GM12878 (cell line): ENCODE data around the gene BRICD5. TPM values are rescaled to one million over a fixed set of nuclear protein-coding genes. Genes with fewer than 3 reads are reported as not detected.

Experiments
- ATAC-seq: fragments of 200-7000 bp; cut with Tn5 transposase; 3 replicates; pipeline ENCODE4 v1.9.1; 2020; ENCODE audit warnings: mild to moderate bottlenecking, moderate library complexity
- BruUV-seq: library from RNA; stranded (reverse); fragments of 400-500 nt; replicated peaks from 2 replicates; lab custom pipeline; 2021; lab: Mats Ljungman, UMichigan
- CTCF ChIA-PET: fragments of 300-600 bp; sonication (Branson Sonifier 250); formaldehyde crosslinking; extraction: SDS; loops from one replicate; lab custom pipeline; 2021; ENCODE audit warnings: inconsistent platforms; lab: Yijun Ruan, JAX
- POLR2A ChIA-PET: fragments of 350-600 bp; formaldehyde crosslinking; extraction: SDS; loops from one replicate; lab custom pipeline; 2021; ENCODE audit warnings: inconsistent platforms; lab: Charles Lee
- RAD21 ChIA-PET: fragments of 300-600 bp; sonication (Branson Sonifier 250); formaldehyde crosslinking; loops from one replicate; lab custom pipeline; 2023; ENCODE audit warnings: antibody characterized with exemption; ENCODE audit not compliant: unreplicated experiment; lab: Charles Lee
- SMC1A ChIA-PET: fragments of 300-600 bp; sonication (Branson Sonifier 250); formaldehyde crosslinking; loops from one replicate; lab custom pipeline; 2023; ENCODE audit not compliant: unreplicated experiment, uncharacterized antibody; lab: Charles Lee
- DNase-seq: peaks from one replicate; pipeline ENCODE4 v3.0.0-alpha.2; 2011; ENCODE audit warnings: low read depth, low spot score
- FAIRE-seq: peaks from 3 replicates; lab custom pipeline; 2011; peaks lifted over from hg19 to GRCh38; lab: Jason Lieb, UNC
- H2AFZ ChIP-seq: 2 replicates; pipeline ENCODE4 v1.6.0; 2011; ENCODE audit warnings: low read depth, low read length, control low read depth; ENCODE audit not compliant: control insufficient read depth
- H3K27ac ChIP-seq: 2 replicates; pipeline ENCODE4 v1.5.1; 2011; ENCODE audit warnings: control low read depth; ENCODE audit not compliant: control insufficient read depth, insufficient read depth
- H3K27me3 ChIP-seq, 2 experiments: replicated peaks in 1 of 2; 2 replicates each; pipeline versions ENCODE4 v1.6.0 to v1.6.1; 2011; ENCODE audit warnings: low read length in 1 of 2; ENCODE audit not compliant: control insufficient read depth in 2 of 2, insufficient read depth in 2 of 2
- H3K36me3 ChIP-seq, 2 experiments: 2 replicates each; pipeline ENCODE4 v1.5.1; 2011; ENCODE audit warnings: low read length in 1 of 2; ENCODE audit not compliant: control insufficient read depth in 2 of 2, insufficient read depth in 2 of 2
- H3K4me1 ChIP-seq: 2 replicates; pipeline ENCODE4 v1.6.1; 2011; ENCODE audit warnings: mild to moderate bottlenecking, low read length, moderate library complexity, mixed read lengths; ENCODE audit not compliant: control insufficient read depth, insufficient read depth
- H3K4me2 ChIP-seq: 2 replicates; pipeline ENCODE4 v1.6.0; 2011; ENCODE audit warnings: control low read depth; ENCODE audit not compliant: control insufficient read depth, insufficient read depth
- H3K4me3 ChIP-seq: fragments of 200-600 bp; sonication (generic); 2 replicates; pipeline ENCODE4 v1.5.1; 2016
- H3K79me2 ChIP-seq: 2 replicates; pipeline ENCODE4 v1.6.0; 2011; ENCODE audit warnings: low read length; ENCODE audit not compliant: control insufficient read depth, insufficient read depth
- H3K9ac ChIP-seq: 2 replicates; pipeline ENCODE4 v1.8.0; 2011; ENCODE audit warnings: low read length, control low read depth, mixed read lengths; ENCODE audit not compliant: control insufficient read depth, insufficient read depth
- H3K9me3 ChIP-seq: replicated peaks from 3 replicates; pipeline ENCODE4 v1.5.1; 2011; ENCODE audit warnings: mild to moderate bottlenecking, low read length; ENCODE audit not compliant: control insufficient read depth, insufficient read depth
- H4K20me1 ChIP-seq: 2 replicates; pipeline ENCODE4 v1.6.0; 2011; ENCODE audit not compliant: control insufficient read depth, insufficient read depth
- HDAC6 ChIP-seq: fragments of 200-600 bp; sonication (generic); IDR thresholded peaks from one replicate; pipeline ENCODE4 v1.8.0; 2017; ENCODE audit warnings: antibody characterized with exemption; ENCODE audit not compliant: unreplicated experiment
- NFXL1 ChIP-seq: fragments of 450-650 bp; IDR thresholded peaks from 2 replicates; pipeline ENCODE4 v1.6.1; 2017; ENCODE audit warnings: antibody characterized with exemption, mild to moderate bottlenecking, borderline replicate concordance
- SMARCA5 ChIP-seq: fragments of 450-650 bp; IDR thresholded peaks from 2 replicates; pipeline ENCODE4 v1.6.1; 2017; ENCODE audit warnings: mild to moderate bottlenecking
- SREBF2 ChIP-seq: IDR thresholded peaks from 2 replicates; pipeline ENCODE4 v1.6.1; 2012; ENCODE audit warnings: mild to moderate bottlenecking, low read length
- TARDBP ChIP-seq: IDR thresholded peaks from 2 replicates; pipeline ENCODE4 v1.6.1; 2016; ENCODE audit warnings: borderline replicate concordance
- TCF3 ChIP-seq: IDR thresholded peaks from 2 replicates; pipeline ENCODE4 v1.6.1; 2012; ENCODE audit warnings: low read depth, mild to moderate bottlenecking, low read length, borderline replicate concordance; ENCODE audit not compliant: insufficient read depth
- ZBED1 ChIP-seq: IDR thresholded peaks from 2 replicates; pipeline ENCODE4 v1.6.1; 2016; ENCODE audit warnings: borderline replicate concordance
- ZBTB11 ChIP-seq: fragments of 450-650 bp; formaldehyde crosslinking; IDR thresholded peaks from 2 replicates; pipeline ENCODE4 v1.5.0; 2022; ENCODE audit warnings: mild to moderate bottlenecking, missing genetic modification characterization
- WGBS: methylation state at CpG from one replicate; pipeline ENCODE4 v1.1.6; 2016; ENCODE audit warnings: low lambda C conversion rate; ENCODE audit not compliant: insufficient replicate concordance, insufficient coverage; ENCODE audit errors: missing lambda C conversion rate; 5-methylcytosine and 5-hydroxymethylcytosine counted together
- in situ Hi-C: fragments of 300-500 bp; cut with MboI; formaldehyde crosslinking; loops from 9 replicates; pipeline ENCODE4 v1.14.3; 2018; ENCODE audit warnings: mixed read lengths
- intact Hi-C: fragments of 100-400 bp; cut with micrococcal nuclease; formaldehyde crosslinking; loops from one replicate; pipeline ENCODE4 v1.14.2; 2022; ENCODE audit not compliant: unreplicated experiment
- polyA plus RNA-seq, 11 experiments: library from polyadenylated mRNA; depleted of rRNA in 4 of 11; unstranded in 6 of 11; stranded (reverse) in 5 of 11; fragments of >200 nt; fragmentation: Nextera tagmentation in 4 of 11; fragmentation: Illumina TruSeq in 1 of 11; extraction: Ambion mirVana in 4 of 11; extraction: Trizol in 1 of 11; gene quantifications; 1 replicate in 1 of 11; 2 replicates in 10 of 11; pipeline versions ENCODE4 v1.2.1 to v1.2.3, GENCODE V29; 2011 to 2016; ENCODE audit warnings: inconsistent platforms in 2 of 11, missing spikeins in 2 of 11, low read depth in 1 of 11
- total RNA-seq, 4 experiments: library from RNA; depleted of rRNA in 3 of 4; stranded (reverse); fragments of >200 nt in 3 of 4; fragmentation: Illumina TruSeq in 1 of 4; extraction: Trizol in 1 of 4; gene quantifications; 2 replicates each; pipeline versions ENCODE4 v1.2.1 to v1.2.3, GENCODE V29; 2013 to 2021
- TF ChIP-seq, protein P1 (sequence below), 3 experiments: IDR thresholded peaks in 2 of 3; conservative IDR thresholded peaks in 1 of 3; 2 replicates each; pipeline ENCODE4 v1.5.1; 2011; ENCODE audit warnings: low read depth in 3 of 3, low read length in 3 of 3, mild to moderate bottlenecking in 3 of 3, control low read depth in 2 of 3, moderate library complexity in 2 of 3, inconsistent platforms in 1 of 3, mixed read lengths in 1 of 3; ENCODE audit not compliant: control insufficient read depth in 2 of 3, insufficient read depth in 1 of 3; ENCODE audit errors: extremely low read depth in 1 of 3
- TF ChIP-seq, protein P2 (sequence below): IDR thresholded peaks from 2 replicates; pipeline ENCODE4 v1.6.1; 2011; ENCODE audit warnings: low read depth, low read length, improper control_type of control experiment, borderline replicate concordance
- TF ChIP-seq, protein P3 (sequence below): fragments of 450-650 bp; IDR thresholded peaks from 2 replicates; pipeline ENCODE4 v1.6.1; 2016; ENCODE audit warnings: mild to moderate bottlenecking
- TF ChIP-seq, protein P4 (sequence below): IDR thresholded peaks from 2 replicates; pipeline ENCODE4 v1.6.1; 2012; ENCODE audit warnings: improper control_type of control experiment, low read depth, low read length; ENCODE audit not compliant: insufficient replicate concordance

BRICD5 gene
- total and polyA plus RNA-seq, 10 of the 15 experiments (the other 5 are each of a cell fraction or from before 2014, with no cell fraction given): 0.58 to 11.6 (median 1.5) TPM; not detected in 1

GRCh38 chr16:2170080-2170479 lies 40.6 kb downstream of the BRICD5 start:
- RAD21 ChIA-PET: no interaction called here
- ATAC-seq (no peak), FAIRE-seq (no peak), DNase-seq (no peak)
- CTCF ChIA-PET: no interaction called here
- no peaks in the 10 kb centered on the region for H3K9me3 ChIP-seq
- H3K27ac ChIP-seq: no peak overlapping the region
- SMC1A ChIA-PET: no interaction called here
- H4K20me1 ChIP-seq: no peaks in the 10 kb centered on the region
- H2AFZ ChIP-seq: no peak overlapping the region
- POLR2A ChIA-PET: no interaction called here
- no peaks in the 10 kb centered on the region for H3K4me1 ChIP-seq
- intact Hi-C loops (no loop called here), in situ Hi-C loops (no loop called here)
- H3K9ac ChIP-seq: no peak overlapping the region
- 90% methylated on average over 14 of the region's 18 CpGs for WGBS
- no peak overlapping the region for H3K4me3 ChIP-seq
- peaks cover 10 to 26% of the 10 kb centered on the region in 2 experiments; a peak in 3 of 4 replicates for H3K36me3 ChIP-seq
- H3K4me2 ChIP-seq: no peak overlapping the region
- H3K79me2 ChIP-seq: no peaks in the 10 kb centered on the region
- no TSS peak for BruUV-seq
- no peaks in the 10 kb centered on the region for H3K27me3 ChIP-seq
- TF ChIP-seq, protein P1, sequence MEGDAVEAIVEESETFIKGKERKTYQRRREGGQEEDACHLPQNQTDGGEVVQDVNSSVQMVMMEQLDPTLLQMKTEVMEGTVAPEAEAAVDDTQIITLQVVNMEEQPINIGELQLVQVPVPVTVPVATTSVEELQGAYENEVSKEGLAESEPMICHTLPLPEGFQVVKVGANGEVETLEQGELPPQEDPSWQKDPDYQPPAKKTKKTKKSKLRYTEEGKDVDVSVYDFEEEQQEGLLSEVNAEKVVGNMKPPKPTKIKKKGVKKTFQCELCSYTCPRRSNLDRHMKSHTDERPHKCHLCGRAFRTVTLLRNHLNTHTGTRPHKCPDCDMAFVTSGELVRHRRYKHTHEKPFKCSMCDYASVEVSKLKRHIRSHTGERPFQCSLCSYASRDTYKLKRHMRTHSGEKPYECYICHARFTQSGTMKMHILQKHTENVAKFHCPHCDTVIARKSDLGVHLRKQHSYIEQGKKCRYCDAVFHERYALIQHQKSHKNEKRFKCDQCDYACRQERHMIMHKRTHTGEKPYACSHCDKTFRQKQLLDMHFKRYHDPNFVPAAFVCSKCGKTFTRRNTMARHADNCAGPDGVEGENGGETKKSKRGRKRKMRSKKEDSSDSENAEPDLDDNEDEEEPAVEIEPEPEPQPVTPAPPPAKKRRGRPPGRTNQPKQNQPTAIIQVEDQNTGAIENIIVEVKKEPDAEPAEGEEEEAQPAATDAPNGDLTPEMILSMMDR (IDR thresholded peaks at IDR 0.05 in 2 of 3, conservative IDR thresholded peaks at IDR 0.05 in 1 of 3; ENCODE audit: control insufficient read depth in 2 of 3, extremely low read depth in 1 of 3, insufficient read depth in 1 of 3, low read depth in 3 of 3, low read length in 3 of 3): no peak
- TF ChIP-seq, protein P2, sequence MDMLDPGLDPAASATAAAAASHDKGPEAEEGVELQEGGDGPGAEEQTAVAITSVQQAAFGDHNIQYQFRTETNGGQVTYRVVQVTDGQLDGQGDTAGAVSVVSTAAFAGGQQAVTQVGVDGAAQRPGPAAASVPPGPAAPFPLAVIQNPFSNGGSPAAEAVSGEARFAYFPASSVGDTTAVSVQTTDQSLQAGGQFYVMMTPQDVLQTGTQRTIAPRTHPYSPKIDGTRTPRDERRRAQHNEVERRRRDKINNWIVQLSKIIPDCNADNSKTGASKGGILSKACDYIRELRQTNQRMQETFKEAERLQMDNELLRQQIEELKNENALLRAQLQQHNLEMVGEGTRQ: no peak
- TF ChIP-seq TARDBP (no peak), ZBTB11 (CRISPR knock-in tag) (no peak), TCF3 (no peak), NFXL1 (no peak), SMARCA5 (no peak), SREBF2 (no peak), ZBED1 (no peak), HDAC6 (no peak)
- TF ChIP-seq, protein P3, sequence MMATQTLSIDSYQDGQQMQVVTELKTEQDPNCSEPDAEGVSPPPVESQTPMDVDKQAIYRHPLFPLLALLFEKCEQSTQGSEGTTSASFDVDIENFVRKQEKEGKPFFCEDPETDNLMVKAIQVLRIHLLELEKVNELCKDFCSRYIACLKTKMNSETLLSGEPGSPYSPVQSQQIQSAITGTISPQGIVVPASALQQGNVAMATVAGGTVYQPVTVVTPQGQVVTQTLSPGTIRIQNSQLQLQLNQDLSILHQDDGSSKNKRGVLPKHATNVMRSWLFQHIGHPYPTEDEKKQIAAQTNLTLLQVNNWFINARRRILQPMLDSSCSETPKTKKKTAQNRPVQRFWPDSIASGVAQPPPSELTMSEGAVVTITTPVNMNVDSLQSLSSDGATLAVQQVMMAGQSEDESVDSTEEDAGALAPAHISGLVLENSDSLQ: no peak
- TF ChIP-seq, protein P4, sequence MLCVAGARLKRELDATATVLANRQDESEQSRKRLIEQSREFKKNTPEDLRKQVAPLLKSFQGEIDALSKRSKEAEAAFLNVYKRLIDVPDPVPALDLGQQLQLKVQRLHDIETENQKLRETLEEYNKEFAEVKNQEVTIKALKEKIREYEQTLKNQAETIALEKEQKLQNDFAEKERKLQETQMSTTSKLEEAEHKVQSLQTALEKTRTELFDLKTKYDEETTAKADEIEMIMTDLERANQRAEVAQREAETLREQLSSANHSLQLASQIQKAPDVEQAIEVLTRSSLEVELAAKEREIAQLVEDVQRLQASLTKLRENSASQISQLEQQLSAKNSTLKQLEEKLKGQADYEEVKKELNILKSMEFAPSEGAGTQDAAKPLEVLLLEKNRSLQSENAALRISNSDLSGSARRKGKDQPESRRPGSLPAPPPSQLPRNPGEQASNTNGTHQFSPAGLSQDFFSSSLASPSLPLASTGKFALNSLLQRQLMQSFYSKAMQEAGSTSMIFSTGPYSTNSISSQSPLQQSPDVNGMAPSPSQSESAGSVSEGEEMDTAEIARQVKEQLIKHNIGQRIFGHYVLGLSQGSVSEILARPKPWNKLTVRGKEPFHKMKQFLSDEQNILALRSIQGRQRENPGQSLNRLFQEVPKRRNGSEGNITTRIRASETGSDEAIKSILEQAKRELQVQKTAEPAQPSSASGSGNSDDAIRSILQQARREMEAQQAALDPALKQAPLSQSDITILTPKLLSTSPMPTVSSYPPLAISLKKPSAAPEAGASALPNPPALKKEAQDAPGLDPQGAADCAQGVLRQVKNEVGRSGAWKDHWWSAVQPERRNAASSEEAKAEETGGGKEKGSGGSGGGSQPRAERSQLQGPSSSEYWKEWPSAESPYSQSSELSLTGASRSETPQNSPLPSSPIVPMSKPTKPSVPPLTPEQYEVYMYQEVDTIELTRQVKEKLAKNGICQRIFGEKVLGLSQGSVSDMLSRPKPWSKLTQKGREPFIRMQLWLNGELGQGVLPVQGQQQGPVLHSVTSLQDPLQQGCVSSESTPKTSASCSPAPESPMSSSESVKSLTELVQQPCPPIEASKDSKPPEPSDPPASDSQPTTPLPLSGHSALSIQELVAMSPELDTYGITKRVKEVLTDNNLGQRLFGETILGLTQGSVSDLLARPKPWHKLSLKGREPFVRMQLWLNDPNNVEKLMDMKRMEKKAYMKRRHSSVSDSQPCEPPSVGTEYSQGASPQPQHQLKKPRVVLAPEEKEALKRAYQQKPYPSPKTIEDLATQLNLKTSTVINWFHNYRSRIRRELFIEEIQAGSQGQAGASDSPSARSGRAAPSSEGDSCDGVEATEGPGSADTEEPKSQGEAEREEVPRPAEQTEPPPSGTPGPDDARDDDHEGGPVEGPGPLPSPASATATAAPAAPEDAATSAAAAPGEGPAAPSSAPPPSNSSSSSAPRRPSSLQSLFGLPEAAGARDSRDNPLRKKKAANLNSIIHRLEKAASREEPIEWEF: no peak
